Neural crest cell (in vitro differentiated cells): Measurements from ENCODE around the gene CNPY1. TPM values are rescaled to one million over a fixed set of nuclear protein-coding genes. Genes with fewer than 3 reads are reported as not detected.

ENCODE experiments used
- DNase-seq: peaks from one replicate; pipeline ENCODE4 v3.0.0; 2021; ENCODE audit warnings: low read depth, mixed read lengths, low spot score
- H3K27ac Mint-ChIP-seq: one replicate; pipeline ENCODE4 v1.8.0; 2021; ENCODE audit warnings: mild to moderate bottlenecking, mixed read lengths; ENCODE audit not compliant: unreplicated experiment
- H3K27me3 Mint-ChIP-seq: 2 replicates; pipeline ENCODE4 v1.8.0; 2021; ENCODE audit warnings: low read depth, mild to moderate bottlenecking, mixed read lengths
- H3K36me3 Mint-ChIP-seq: 2 replicates; pipeline ENCODE4 v1.8.0; 2021; ENCODE audit warnings: low read depth, mild to moderate bottlenecking, mixed read lengths
- H3K4me1 Mint-ChIP-seq: 2 replicates; pipeline ENCODE4 v1.8.0; 2021; ENCODE audit warnings: mixed read lengths
- H3K4me3 Mint-ChIP-seq: one replicate; pipeline ENCODE4 v1.8.0; 2021; ENCODE audit warnings: mild to moderate bottlenecking, mixed read lengths
- H3K9me3 Mint-ChIP-seq: 2 replicates; pipeline ENCODE4 v1.8.0; 2021; ENCODE audit warnings: mixed read lengths
- CTCF ChIP-seq: fragments of 200-600 bp; sonication (generic); conservative IDR thresholded peaks from 2 replicates; pipeline ENCODE4 v1.5.0; 2021; ENCODE audit warnings: antibody characterized with exemption, mild to moderate bottlenecking
- total RNA-seq: library from RNA; stranded (reverse); gene quantifications from 2 replicates; pipeline ENCODE4 v1.2.1, GENCODE V29; 2021

The CNPY1 gene
- total RNA-seq, 1 donor from 2014 or later: 2.4 TPM

- no peak for TF ChIP-seq CTCF
- H3K4me1 Mint-ChIP-seq: peaks cover 46% of the 10 kb centered on the region
- no peaks in the 10 kb centered on the region for H3K36me3 Mint-ChIP-seq
- H3K4me3 Mint-ChIP-seq: no peak overlapping the region
- no peaks in the 10 kb centered on the region for H3K9me3 Mint-ChIP-seq
- no peak overlapping the region for H3K27ac Mint-ChIP-seq
- H3K27me3 Mint-ChIP-seq: peaks cover 57% of the 10 kb centered on the region
- DNase-seq: no peak
These were observed 9.9 kb downstream of the CNPY1 start for GRCh38 chr7:155536451-155536850.

- Mint-ChIP-seq H3K27me3 (peaks cover 75% of the 10 kb centered on the region), H3K4me1 (peaks cover 44% of the 10 kb centered on the region), H3K4me3 (peak overlapping the region; percentile 53), H3K9me3 (no peaks in the 10 kb centered on the region), H3K36me3 (no peaks in the 10 kb centered on the region), H3K27ac (no peak overlapping the region)
- no peak for DNase-seq
- TF ChIP-seq CTCF: no peak
These were observed 11.7 kb downstream of the CNPY1 start for GRCh38 chr7:155534691-155535090.

GRCh38 chr7:155533827-155534690, 12.3 kb downstream of the CNPY1 start:
- TF ChIP-seq CTCF: peak; percentile 70
- Mint-ChIP-seq H3K27ac (no peak overlapping the region), H3K36me3 (no peaks in the 10 kb centered on the region), H3K27me3 (peaks cover 80% of the 10 kb centered on the region), H3K4me3 (peak overlapping the region; percentile 90), H3K4me1 (peaks cover 40% of the 10 kb centered on the region), H3K9me3 (no peaks in the 10 kb centered on the region)
- peak; percentile 69 for DNase-seq

- H3K4me3 Mint-ChIP-seq: peak overlapping the region; percentile 90
- peaks cover 32% of the 10 kb centered on the region for H3K4me1 Mint-ChIP-seq
- H3K36me3 Mint-ChIP-seq: no peaks in the 10 kb centered on the region
- TF ChIP-seq CTCF: no peak
- no peak overlapping the region for H3K27ac Mint-ChIP-seq
- peak; percentile 23 for DNase-seq
- H3K9me3 Mint-ChIP-seq: no peaks in the 10 kb centered on the region
- peaks cover 84% of the 10 kb centered on the region for H3K27me3 Mint-ChIP-seq
These were observed 13.1 kb downstream of the CNPY1 start for GRCh38 chr7:155533120-155533826.

- Mint-ChIP-seq H3K27ac (no peak overlapping the region), H3K27me3 (peaks cover 88% of the 10 kb centered on the region), H3K9me3 (no peaks in the 10 kb centered on the region), H3K4me1 (peaks cover 28% of the 10 kb centered on the region), H3K36me3 (no peaks in the 10 kb centered on the region), H3K4me3 (peak overlapping the region; percentile 63)
- no peak for TF ChIP-seq CTCF
- no peak for DNase-seq
These were observed 13.6 kb downstream of the CNPY1 start for GRCh38 chr7:155532792-155533119.
